GM19328 (cell line): ENCODE data around the gene SFSWAP.
"Not testable (repeated sequence)": the region's sequence is repeated elsewhere in the genome, so short reads cannot be mapped to it uniquely, and the experiment has no call there.

Experiments
- ATAC-seq: cut with Tn5 transposase; IDR thresholded peaks from one replicate; pipeline ENCODE4 v1.9.1; 2021; ENCODE audit warnings: mild to moderate bottlenecking, moderate library complexity; ENCODE audit not compliant: unreplicated experiment

The SFSWAP gene

GRCh38 chr12:131734336-131735152, 23.7 kb downstream of the SFSWAP start:
- ATAC-seq: no peak

GRCh38 chr12:131735153-131735456, 24.2 kb downstream of the SFSWAP start:
- ATAC-seq: no peak

GRCh38 chr12:131735476-131736445, 24.9 kb downstream of the SFSWAP start:
- no peak for ATAC-seq

- ATAC-seq: no peak
Observed at GRCh38 chr12:131736446-131737149, 25.7 kb downstream of the SFSWAP start.

- no peak for ATAC-seq
Observed at GRCh38 chr12:131737150-131737827, 26.4 kb downstream of the SFSWAP start.

GRCh38 chr12:131738196-131738595, 27.3 kb downstream of the SFSWAP start:
- no peak for ATAC-seq

- no peak for ATAC-seq
Observed at GRCh38 chr12:131740626-131741025, 29.7 kb downstream of the SFSWAP start.

- ATAC-seq: not testable (repeated sequence)
Observed at GRCh38 chr12:131742761-131743160, 31.9 kb downstream of the SFSWAP start.

GRCh38 chr12:131743410-131743809, 32.5 kb downstream of the SFSWAP start:
- ATAC-seq: not testable (repeated sequence)

GRCh38 chr12:131743880-131744279, 33.0 kb downstream of the SFSWAP start:
- ATAC-seq: not testable (repeated sequence)

GRCh38 chr12:131744675-131745074, 33.8 kb downstream of the SFSWAP start:
- not testable (repeated sequence) for ATAC-seq

- no peak for ATAC-seq
Observed at GRCh38 chr12:131745706-131746105, 34.8 kb downstream of the SFSWAP start.

- no peak for ATAC-seq
Observed at GRCh38 chr12:131747276-131748177, 36.6 kb downstream of the SFSWAP start.

GRCh38 chr12:131749618-131750315, 38.9 kb downstream of the SFSWAP start:
- ATAC-seq: no peak

GRCh38 chr12:131751335-131751734, 40.4 kb downstream of the SFSWAP start:
- no peak for ATAC-seq

- no peak for ATAC-seq
Observed at GRCh38 chr12:131752451-131752850, 41.6 kb downstream of the SFSWAP start.

GRCh38 chr12:131753005-131753404, 42.1 kb downstream of the SFSWAP start:
- no peak for ATAC-seq

- ATAC-seq: no peak
Observed at GRCh38 chr12:131753757-131754156, 42.9 kb downstream of the SFSWAP start.

GRCh38 chr12:131754184-131754583, 43.3 kb downstream of the SFSWAP start:
- ATAC-seq: no peak
